ENCODE results near the gene LINGO1.

LINGO1 gene

GRCh38 chr15:77654975-77655374 is 22.3 kb upstream of the LINGO1 start:
- DNase-seq = no peak

- DNase-seq = no peak
These were observed 21.2 kb upstream of the LINGO1 start for GRCh38 chr15:77653832-77654480.

GRCh38 chr15:77650265-77650664 is 17.6 kb upstream of the LINGO1 start:
- DNase-seq = no peak

- DNase-seq = no peak
These were observed 16.9 kb upstream of the LINGO1 start for GRCh38 chr15:77649610-77650009.

GRCh38 chr15:77649017-77649416 is 16.3 kb upstream of the LINGO1 start:
- no peak for DNase-seq

GRCh38 chr15:77647961-77648360 is 15.2 kb upstream of the LINGO1 start:
- DNase-seq = no peak

GRCh38 chr15:77646104-77646694 is 13.5 kb upstream of the LINGO1 start:
- no peak for DNase-seq

GRCh38 chr15:77645602-77646001 is 12.9 kb upstream of the LINGO1 start:
- no peak for DNase-seq

- no peak for DNase-seq
These were observed 12.0 kb upstream of the LINGO1 start for GRCh38 chr15:77644543-77645247.

- DNase-seq = no peak
These were observed 11.1 kb upstream of the LINGO1 start for GRCh38 chr15:77643764-77644163.

GRCh38 chr15:77642793-77643430 is 10.2 kb upstream of the LINGO1 start:
- DNase-seq = no peak

GRCh38 chr15:77641999-77642398 is 9.3 kb upstream of the LINGO1 start:
- DNase-seq = no peak

GRCh38 chr15:77640615-77641014 is 7.9 kb upstream of the LINGO1 start:
- DNase-seq = no peak

- DNase-seq = no peak
These were observed 6.7 kb upstream of the LINGO1 start for GRCh38 chr15:77639431-77639830.

GRCh38 chr15:77637851-77638692 is 5.4 kb upstream of the LINGO1 start:
- no peak for DNase-seq

- DNase-seq = no peak
These were observed 3.5 kb upstream of the LINGO1 start for GRCh38 chr15:77636209-77636608.

- peak; percentile 36 to 59 for DNase-seq
These were observed 1.7 kb upstream of the LINGO1 start for GRCh38 chr15:77634266-77634962.

- DNase-seq = no peak
These were observed 1.2 kb upstream of the LINGO1 start for GRCh38 chr15:77633913-77634265.

GRCh38 chr15:77633134-77633912 is 611 bp upstream of the LINGO1 start:
- DNase-seq = peak; percentile 74 to 77

- DNase-seq = no peak
These were observed 773 bp downstream of the LINGO1 start for GRCh38 chr15:77631745-77632533.
